Smooth muscle cell (in vitro differentiated cells): ENCODE measurements around the gene UBAC1. TPM values are rescaled to one million over a fixed set of nuclear protein-coding genes. Genes with fewer than 3 reads are reported as not detected.
A peak's percentile ranks its signal among the peaks of the same experiment; 100 is the strongest.

Source experiments
- DNase-seq: peaks from one replicate; lab custom pipeline; 2025; ENCODE audit not compliant: unreplicated experiment; lab: John Stamatoyannopoulos, UW
- H2AFZ ChIP-seq: fragments of 200-600 bp; sonication (generic); 2 replicates; pipeline ENCODE4 v1.6.0; 2016; ENCODE audit warnings: antibody characterized with exemption, low read depth, mild to moderate bottlenecking
- H3F3A ChIP-seq: fragments of 200-600 bp; sonication (generic); 2 replicates; pipeline ENCODE4 v1.6.0; 2017; ENCODE audit warnings: antibody characterized with exemption, low read depth
- H3K27ac ChIP-seq: fragments of 200-600 bp; sonication (generic); 2 replicates; pipeline ENCODE4 v1.5.1; 2016; ENCODE audit warnings: low read depth, mild to moderate bottlenecking
- H3K27me3 ChIP-seq: fragments of 200-600 bp; sonication (generic); 2 replicates; pipeline ENCODE4 v1.6.1; 2016; ENCODE audit warnings: low read depth, mild to moderate bottlenecking
- H3K36me3 ChIP-seq: fragments of 200-600 bp; sonication (generic); 2 replicates; pipeline ENCODE4 v1.5.1; 2016; ENCODE audit warnings: low read depth
- H3K4me1 ChIP-seq: fragments of 200-600 bp; sonication (generic); 2 replicates; pipeline ENCODE4 v1.5.1; 2016; ENCODE audit warnings: low read depth
- H3K4me2 ChIP-seq: fragments of 200-600 bp; sonication (generic); 2 replicates; pipeline ENCODE4 v1.6.0; 2016; ENCODE audit warnings: mild to moderate bottlenecking
- H3K4me3 ChIP-seq: fragments of 200-600 bp; sonication (generic); 2 replicates; pipeline ENCODE4 v1.5.1; 2016; ENCODE audit warnings: mild to moderate bottlenecking
- H3K79me2 ChIP-seq: fragments of 200-600 bp; sonication (generic); 2 replicates; pipeline ENCODE4 v1.6.0; 2016; ENCODE audit warnings: low read depth, mild to moderate bottlenecking
- H3K9ac ChIP-seq: fragments of 200-600 bp; sonication (generic); 2 replicates; pipeline ENCODE4 v1.6.0; 2016; ENCODE audit warnings: low read depth
- H3K9me3 ChIP-seq: fragments of 200-600 bp; sonication (generic); replicated peaks from 2 replicates; pipeline ENCODE4 v1.5.1; 2016; ENCODE audit warnings: low read depth
- H4K20me1 ChIP-seq: fragments of 200-600 bp; sonication (generic); 2 replicates; pipeline ENCODE4 v1.6.0; 2016; ENCODE audit warnings: low read depth
- CTCF ChIP-seq: fragments of 200-600 bp; sonication (generic); IDR thresholded peaks from 2 replicates; pipeline ENCODE4 v1.5.1; 2017; ENCODE audit warnings: borderline replicate concordance, mild to moderate bottlenecking, antibody characterized with exemption; ENCODE audit not compliant: insufficient read depth, poor library complexity, severe bottlenecking
- WGBS: methylation state at CpG from one replicate; pipeline ENCODE4 v1.1.7; 2016; ENCODE audit warnings: low lambda C conversion rate; 5-methylcytosine and 5-hydroxymethylcytosine counted together
- polyA plus RNA-seq: library from polyadenylated mRNA; unstranded; fragments of >200 nt; fragmentation: Nextera tagmentation; extraction: Ambion mirVana; gene quantifications from 2 replicates; pipeline ENCODE4 v1.2.1, GENCODE V29; 2016
- total RNA-seq: library from RNA; depleted of rRNA; stranded (reverse); fragments of >200 nt; gene quantifications from 2 replicates; pipeline ENCODE4 v1.2.3, GENCODE V29; 2014

The UBAC1 gene
- total and polyA plus RNA-seq, 2 experiments from 2014 or later = 35.3 to 43.5 TPM

GRCh38 chr9:135986605-135987004 lies 25.4 kb upstream of the UBAC1 start:
- no peak for DNase-seq
- peaks cover 12% of the 10 kb centered on the region for H3K4me1 ChIP-seq
- TF ChIP-seq CTCF = no peak
- no peaks in the 10 kb centered on the region for H3K79me2 ChIP-seq
- no peaks in the 10 kb centered on the region for H4K20me1 ChIP-seq
- H3K4me3 ChIP-seq = no peak overlapping the region
- H3K4me2 ChIP-seq = no peak overlapping the region
- peaks cover 5% of the 10 kb centered on the region for H3F3A ChIP-seq
- no peaks in the 10 kb centered on the region for H3K36me3 ChIP-seq
- H3K27me3 ChIP-seq = no peaks in the 10 kb centered on the region
- H3K27ac ChIP-seq = no peak overlapping the region
- no peak overlapping the region for H2AFZ ChIP-seq
- no peak overlapping the region for H3K9ac ChIP-seq
- 96% methylated on average over 9 of the region's 15 CpGs for WGBS
- H3K9me3 ChIP-seq = no peaks in the 10 kb centered on the region

GRCh38 chr9:135985889-135986288 lies 24.7 kb upstream of the UBAC1 start:
- Histone ChIP-seq H2AFZ (no peak overlapping the region), H3K4me3 (no peak overlapping the region), H3K4me2 (no peak overlapping the region), H3F3A (peaks cover 5% of the 10 kb centered on the region), H3K27ac (no peak overlapping the region), H3K9me3 (no peaks in the 10 kb centered on the region), H3K36me3 (no peaks in the 10 kb centered on the region), H3K79me2 (no peaks in the 10 kb centered on the region), H4K20me1 (no peaks in the 10 kb centered on the region), H3K9ac (no peak overlapping the region), H3K4me1 (peaks cover 11% of the 10 kb centered on the region), H3K27me3 (no peaks in the 10 kb centered on the region)
- DNase-seq = no peak
- 94% methylated on average over 21 of the region's 21 CpGs for WGBS
- no peak for TF ChIP-seq CTCF

- H3K4me1 ChIP-seq = peaks cover 9% of the 10 kb centered on the region
- no peak for TF ChIP-seq CTCF
- H4K20me1 ChIP-seq = no peaks in the 10 kb centered on the region
- H3K9ac ChIP-seq = no peak overlapping the region
- H3K27ac ChIP-seq = no peak overlapping the region
- H2AFZ ChIP-seq = no peak overlapping the region
- WGBS = 94% methylated on average over 14 of the region's 14 CpGs
- no peak overlapping the region for H3K4me3 ChIP-seq
- H3F3A ChIP-seq = peaks cover 5% of the 10 kb centered on the region
- no peak for DNase-seq
- no peaks in the 10 kb centered on the region for H3K36me3 ChIP-seq
- peak overlapping the region; percentile 66 for H3K4me2 ChIP-seq
- no peaks in the 10 kb centered on the region for H3K27me3 ChIP-seq
- H3K79me2 ChIP-seq = no peaks in the 10 kb centered on the region
- H3K9me3 ChIP-seq = no peaks in the 10 kb centered on the region
Observed at GRCh38 chr9:135985459-135985774, 24.2 kb upstream of the UBAC1 start.

- TF ChIP-seq CTCF = no peak
- no peaks in the 10 kb centered on the region for H3K27me3 ChIP-seq
- H3K4me1 ChIP-seq = no peaks in the 10 kb centered on the region
- no peak for DNase-seq
- no peak overlapping the region for H2AFZ ChIP-seq
- peaks cover 5% of the 10 kb centered on the region for H3F3A ChIP-seq
- no peak overlapping the region for H3K27ac ChIP-seq
- H3K4me2 ChIP-seq = peak overlapping the region; percentile 66
- H3K9me3 ChIP-seq = no peaks in the 10 kb centered on the region
- whole genome bisulfite sequencing = 58% methylated on average over 19 of the region's 22 CpGs
- no peaks in the 10 kb centered on the region for H3K36me3 ChIP-seq
- H3K4me3 ChIP-seq = no peak overlapping the region
- no peaks in the 10 kb centered on the region for H4K20me1 ChIP-seq
- no peaks in the 10 kb centered on the region for H3K79me2 ChIP-seq
- no peak overlapping the region for H3K9ac ChIP-seq
Observed at GRCh38 chr9:135984072-135984710, 23.0 kb upstream of the UBAC1 start.
